Left lobe of liver (tissue), 2 donors: Measurements from ENCODE around the gene SIRT2. TPM values are rescaled to one million over a fixed set of nuclear protein-coding genes. Genes with fewer than 3 reads are reported as not detected.

Experiments used
- ATAC-seq: fragments of 200-7000 bp; cut with Tn5 transposase; one replicate; pipeline ENCODE4 v1.9.1; 2020; ENCODE audit warnings: mild to moderate bottlenecking, moderate library complexity
- DNase-seq: peaks from one replicate; pipeline ENCODE4 v3.0.0-alpha.2; 2020; ENCODE audit warnings: low spot score
- total RNA-seq: library from RNA; stranded (reverse); gene quantifications from one replicate; pipeline ENCODE4 v1.2.1, GENCODE V29; 2021
- donor health status: DM: no; HTN: no; CAD: no; lungs with moderate emphysema.
- donor health status: DM: no; HTN: yes; CAD: no.

Gene SIRT2
- total RNA-seq, 1 donor from 2014 or later = 31.2 TPM

DNA sequence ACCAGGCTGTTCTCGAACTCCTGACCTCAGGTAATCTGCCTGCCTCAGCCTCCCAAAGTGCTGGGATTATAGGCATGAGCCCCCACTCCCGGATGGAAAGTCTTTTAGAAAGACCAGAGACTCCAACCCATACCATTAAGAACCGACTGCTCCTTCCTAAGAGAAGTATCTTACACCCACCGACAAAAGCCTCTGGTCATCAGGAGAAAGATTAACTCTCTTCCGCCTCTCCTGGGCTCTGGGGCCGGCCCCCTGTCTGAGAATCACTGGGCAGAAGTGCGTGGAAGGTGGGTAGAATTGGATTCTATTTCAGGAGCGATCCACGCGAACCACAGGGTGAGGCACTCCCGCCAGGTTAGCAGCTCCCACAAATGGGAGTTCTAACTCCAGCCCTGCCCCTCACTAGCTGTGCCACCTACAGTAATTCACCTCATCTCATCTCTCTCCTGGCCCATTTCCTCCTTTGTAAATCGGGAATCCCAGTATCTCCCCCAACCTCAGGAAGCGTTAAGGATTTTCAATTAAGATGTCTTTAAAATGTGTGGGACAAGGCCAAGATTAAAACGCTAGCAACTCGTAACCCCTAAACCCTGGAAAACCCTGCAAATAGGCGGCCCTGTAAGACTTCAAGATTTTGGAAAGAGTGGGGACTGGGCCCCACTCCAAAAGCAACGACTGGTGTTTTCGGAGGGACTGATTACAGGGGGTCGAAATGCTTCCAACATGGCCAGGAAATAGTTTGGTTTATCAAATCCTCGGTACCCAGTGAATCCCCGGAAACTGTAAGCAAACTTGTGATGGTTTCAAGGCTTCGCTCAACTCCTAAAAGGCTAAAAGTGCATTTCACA is 50.9 kb downstream of the SIRT2 start:
- ATAC-seq (no peak), DNase-seq (no peak)

GRCh38 chr19:38846097-38846496 is 53.3 kb downstream of the SIRT2 start:
- no peak for ATAC-seq
- no peak for DNase-seq

- no peak for DNase-seq
- no peak for ATAC-seq
Observed at GRCh38 chr19:38845374-38846024, 53.9 kb downstream of the SIRT2 start.

DNA sequence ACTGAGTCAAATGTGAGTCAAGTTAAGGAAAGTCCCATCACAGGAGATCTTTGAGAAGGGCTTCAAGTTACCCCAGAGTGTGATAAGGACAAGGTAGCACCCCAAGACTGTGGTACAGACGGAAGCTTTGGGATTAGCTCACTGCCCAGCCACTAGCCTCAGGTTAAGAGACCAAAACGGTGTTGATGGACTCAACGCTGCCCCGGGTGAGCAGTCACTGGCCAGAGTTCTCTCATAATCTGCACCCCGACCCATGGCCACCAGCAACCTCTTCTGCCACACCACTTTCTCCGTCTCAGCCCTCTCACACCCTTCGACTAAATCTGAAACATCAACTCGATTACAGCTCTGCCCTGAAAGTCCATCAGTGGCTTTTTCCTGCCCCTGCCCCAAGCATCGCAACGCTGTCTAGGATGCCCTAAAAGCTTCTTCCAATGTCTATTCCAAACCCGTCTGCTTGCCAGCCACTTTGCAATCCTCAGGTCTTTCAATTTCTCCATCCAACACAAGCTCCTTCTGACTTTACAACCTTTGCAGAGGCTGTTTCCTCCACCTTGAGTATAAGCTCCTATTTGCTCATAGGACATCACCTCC is 55.2 kb downstream of the SIRT2 start:
- no peak for DNase-seq
- ATAC-seq = no peak

DNA sequence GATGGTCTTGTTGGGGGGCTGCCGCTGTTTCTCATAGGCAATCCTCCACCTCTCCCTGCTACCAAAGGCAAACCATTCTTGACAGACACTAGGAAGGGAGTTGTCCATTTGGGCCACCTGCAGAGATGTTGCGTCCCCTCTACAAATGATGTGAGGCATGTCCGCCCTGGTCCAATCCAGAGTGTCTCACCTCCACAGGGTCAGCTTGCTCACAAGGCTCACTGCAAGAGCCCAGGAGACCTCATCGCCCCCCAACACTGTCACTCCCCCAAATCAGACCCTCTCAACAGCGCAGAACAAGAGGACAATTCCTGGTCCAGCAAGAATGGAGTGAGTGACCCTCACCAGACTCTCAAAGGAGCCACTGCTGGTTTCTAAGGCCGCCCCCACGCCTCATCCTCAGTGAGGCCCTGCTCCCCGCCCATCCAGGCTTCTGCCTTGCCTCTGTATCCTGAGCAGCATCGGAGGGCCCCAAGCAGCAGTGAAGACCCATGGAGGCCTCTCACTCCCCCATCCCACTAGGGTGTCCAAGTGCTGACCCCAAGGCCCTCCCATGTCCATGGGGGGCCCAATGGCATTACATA is 56.2 kb downstream of the SIRT2 start:
- no peak for DNase-seq
- no peak for ATAC-seq

DNA sequence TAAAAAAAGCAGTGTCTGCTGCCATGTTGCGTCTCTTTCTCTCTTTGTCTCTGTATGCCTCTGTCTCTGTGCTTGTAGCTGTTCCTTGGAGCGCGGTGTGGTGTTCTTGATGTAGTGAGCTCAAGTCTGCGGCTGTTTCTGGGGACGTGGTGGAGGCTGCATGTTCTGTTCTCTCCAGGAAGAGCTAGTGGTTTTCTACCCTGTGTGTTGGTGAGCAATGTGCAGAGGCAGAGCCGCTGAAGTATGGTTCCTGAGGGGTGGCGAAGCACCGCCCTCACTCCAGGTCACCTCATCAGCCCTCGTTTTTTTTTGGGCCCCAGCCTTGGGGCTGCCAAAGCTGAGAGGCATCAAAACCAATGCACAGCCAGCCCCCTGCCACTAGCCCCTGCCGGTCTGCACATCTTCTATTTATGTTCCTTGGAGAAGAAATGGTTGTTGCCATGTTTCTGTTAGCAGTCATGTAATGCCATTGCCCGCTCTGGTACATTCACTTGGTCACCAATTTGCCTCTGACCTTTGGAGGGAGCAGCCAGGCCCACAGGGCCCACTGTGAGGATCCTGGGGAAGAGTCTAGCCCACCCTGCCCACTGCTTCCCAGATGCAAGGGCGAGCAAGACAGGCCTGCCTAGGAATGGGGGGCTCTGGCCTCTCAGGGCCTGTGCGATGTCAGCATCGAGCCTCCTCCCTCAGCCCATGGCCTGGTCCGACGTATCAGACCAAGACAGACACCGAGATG is 56.8 kb downstream of the SIRT2 start:
- no peak for DNase-seq
- ATAC-seq = peak; percentile 28

DNA sequence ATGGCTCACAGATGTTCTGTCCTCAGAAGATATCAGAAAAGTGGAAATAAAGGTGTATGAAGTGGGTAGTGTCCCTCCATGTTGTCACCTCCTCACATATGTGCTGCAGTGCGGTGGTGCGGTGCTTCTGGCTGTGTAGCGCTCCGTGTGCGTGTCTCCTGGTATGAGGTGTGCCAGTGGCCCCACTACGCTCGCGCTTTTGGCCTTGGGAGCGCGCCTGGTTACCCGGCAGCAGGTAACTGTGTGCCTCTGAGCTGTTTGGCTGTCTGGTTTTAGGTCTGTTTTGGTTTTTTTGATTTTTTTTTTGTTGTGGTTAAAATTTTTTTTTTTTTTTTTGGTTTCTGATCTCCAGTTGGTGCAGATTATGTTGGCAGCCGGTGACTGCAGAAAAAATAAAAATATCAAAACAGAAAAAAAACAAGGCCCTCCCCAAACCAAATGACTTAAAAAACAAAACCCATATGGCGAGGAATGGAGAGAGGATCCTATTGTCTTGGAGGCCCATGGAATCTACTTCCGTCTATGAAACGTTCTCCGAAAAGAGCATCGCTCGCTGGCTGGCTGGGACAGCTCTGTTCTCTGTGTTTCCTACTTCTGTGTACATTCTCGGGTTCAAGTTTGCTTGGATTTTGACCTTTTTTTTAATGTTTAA is 57.5 kb downstream of the SIRT2 start:
- DNase-seq (no peak), ATAC-seq (peak; percentile 37)

DNA sequence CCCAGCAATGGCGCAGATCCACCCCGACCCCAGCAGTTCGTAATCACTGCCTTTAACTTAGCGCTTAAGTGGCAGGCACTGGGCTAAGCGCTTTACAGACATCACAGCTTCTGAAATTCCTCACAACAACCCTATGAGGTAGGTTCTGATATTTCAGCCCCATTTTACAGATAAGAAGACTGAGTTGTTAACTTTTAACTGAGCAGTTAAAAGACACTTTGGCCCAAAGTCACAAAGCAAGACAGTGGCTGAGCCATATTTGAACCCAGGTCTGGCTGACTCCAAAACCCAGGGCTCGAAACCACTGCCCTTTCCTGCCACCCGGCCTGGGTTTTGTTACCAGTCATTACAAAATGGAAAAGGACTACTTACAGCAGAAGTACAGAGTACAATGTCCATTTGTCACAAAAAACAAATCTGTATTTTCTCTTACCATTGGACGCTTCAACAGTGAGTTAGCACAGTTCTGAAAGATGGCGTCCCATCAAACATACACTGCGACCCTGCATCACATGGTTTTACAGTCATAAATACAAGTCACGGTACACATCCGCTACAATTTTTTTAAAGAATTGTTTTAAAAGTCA is 58.1 kb downstream of the SIRT2 start:
- no peak for DNase-seq
- peak; percentile 13 for ATAC-seq

GRCh38 chr19:38840583-38840968 is 58.8 kb downstream of the SIRT2 start:
- DNase-seq (no peak), ATAC-seq (no peak)

- no peak for DNase-seq
- ATAC-seq = no peak
Observed at GRCh38 chr19:38839816-38840582, 59.4 kb downstream of the SIRT2 start.

DNA sequence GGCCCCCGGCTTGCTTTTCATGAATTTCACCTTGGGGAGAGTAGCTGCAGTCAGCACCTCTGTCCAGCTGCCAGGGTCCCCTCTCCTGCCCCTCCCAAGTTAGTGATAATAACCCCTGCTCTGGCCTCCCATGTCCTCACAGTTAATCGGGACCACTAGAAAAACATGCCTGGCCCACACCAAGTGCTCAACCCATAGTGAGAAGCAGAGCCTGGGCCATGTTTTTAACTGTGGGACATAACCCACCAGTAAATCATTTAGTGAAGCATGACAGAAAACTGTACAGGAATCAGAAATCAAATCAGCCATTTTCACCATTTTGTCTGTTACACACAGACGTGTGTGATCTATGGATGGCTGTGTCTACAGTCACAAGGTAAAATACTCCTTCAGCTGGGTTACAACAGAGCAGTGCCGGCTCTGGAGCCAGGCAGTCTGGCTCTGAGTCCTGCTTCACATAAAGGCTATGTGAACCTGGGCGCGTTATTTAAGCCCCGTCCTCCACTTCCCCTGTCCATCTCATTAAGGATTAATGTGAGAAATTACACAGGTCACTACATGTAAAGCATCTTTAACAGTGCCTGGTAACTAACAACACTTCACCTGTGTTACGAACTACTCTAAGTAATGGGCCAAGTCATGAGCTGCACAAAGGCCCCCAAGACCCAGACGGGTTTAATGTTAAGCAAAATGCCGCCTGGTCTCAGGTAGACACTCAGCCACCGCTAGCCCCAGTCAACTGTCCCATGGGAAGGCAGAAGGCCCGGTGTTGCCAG is 60.2 kb downstream of the SIRT2 start:
- DNase-seq (no peak), ATAC-seq (no peak)

DNA sequence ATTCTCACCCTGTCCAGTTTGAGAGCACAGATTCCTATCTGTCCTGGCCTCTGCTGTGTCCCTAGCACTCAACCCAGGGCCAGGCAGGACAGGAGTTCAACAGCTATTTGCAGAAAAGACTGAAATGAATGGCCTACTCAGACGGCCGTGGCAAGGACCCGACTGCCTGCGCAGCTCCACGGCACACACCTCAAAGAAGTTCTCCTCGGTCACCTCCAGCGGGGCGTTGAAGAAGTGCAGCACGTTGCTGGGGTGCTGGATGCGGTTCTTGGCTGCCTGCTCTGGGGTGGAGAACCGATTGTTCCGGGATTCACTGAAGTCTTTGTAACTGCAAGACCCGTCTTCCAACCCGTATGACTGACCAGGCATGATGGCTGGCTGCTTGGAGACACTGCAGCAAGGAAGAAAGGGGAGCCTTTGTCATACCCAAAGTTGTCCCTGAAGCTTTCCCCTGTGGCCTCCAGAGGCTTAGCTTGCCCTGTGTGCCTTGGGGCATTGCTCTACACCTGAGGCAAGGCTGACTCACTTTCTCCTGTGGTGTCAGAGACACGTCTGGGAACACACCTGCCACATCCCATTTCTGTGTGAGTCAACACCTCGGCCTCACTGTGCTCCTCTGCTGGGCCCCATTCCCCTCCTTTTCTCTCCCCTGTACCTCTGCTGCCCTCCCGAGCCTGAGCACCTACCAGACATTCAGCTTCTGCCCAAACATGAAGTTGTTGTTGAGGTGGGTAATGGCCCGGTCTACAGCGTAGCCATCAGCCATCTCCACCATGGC is 61.0 kb downstream of the SIRT2 start:
- DNase-seq (no peak), ATAC-seq (peak; percentile 18)

- ATAC-seq (peak; percentile 57), DNase-seq (no peak)
Observed at GRCh38 chr19:38837656-38838121, 61.7 kb downstream of the SIRT2 start.

DNA sequence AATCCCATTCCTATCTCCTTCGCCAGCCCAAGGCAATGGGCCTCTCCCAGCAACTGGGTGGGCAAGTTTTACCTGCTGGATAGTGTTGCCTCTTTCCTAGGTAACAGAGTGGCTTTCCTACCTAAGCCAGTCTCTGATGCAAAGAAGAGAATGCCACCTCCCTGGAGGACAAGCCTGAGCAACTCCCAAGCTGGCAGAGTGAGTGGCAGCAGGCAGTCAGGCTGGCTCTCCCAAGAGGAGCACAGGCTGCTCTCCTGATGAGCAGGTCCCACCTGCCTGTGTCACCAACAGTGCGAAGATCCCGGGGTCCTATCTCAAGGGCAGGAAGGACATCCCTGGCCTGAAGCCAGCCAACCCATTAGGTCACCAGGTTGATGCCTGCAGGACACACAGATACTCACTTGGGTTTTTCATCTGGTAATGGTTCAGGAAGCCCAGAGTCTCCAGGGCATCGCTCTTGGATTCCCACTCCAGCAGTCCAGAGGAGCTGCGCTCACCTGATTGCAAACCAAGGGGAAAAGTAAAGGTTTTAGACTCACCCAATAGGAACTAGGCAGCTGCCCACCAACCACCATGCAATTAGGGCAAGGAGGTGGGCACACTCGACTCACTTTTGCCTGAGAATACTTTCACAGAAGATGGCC is 62.3 kb downstream of the SIRT2 start:
- DNase-seq = no peak
- ATAC-seq = no peak

DNA sequence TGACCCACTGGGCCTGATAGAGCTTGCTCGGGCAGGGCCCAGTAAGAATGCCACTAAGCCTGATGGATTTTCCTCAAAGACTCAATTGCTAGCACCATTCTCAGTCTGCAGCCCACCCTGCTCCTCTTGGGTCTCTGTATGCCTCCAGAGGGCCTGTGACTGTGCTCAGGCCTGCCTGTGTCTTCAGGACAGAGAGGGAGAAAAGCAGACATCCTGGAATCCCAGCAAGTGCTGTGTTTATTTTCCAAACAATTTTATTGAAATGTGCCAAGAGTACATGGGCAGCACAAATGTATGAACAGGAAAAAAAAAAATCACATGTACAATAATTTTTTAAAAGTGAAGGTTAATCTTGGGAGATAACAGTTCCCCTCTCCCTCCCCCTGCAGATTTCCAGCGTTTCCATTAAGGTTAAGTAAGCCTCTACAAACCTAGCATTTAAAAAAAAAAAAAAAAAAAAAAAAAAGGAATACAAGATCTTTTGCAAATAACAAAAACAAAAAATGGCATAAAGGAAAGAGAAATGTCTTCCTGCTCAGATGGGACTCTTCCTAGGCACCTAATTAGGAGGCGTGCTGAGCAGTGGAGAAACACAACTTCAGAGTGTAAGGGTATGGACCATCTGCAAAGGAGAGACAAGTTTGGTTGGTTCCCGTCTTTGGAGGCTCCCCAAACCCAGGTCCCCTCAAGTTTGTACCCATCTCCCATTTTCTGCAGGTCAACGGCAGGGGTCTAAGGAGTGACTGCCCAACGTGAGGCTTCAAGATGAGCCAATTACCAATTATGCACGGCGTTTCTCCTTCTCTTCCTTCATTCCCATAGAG is 63.0 kb downstream of the SIRT2 start:
- DNase-seq (no peak), ATAC-seq (no peak)

DNA sequence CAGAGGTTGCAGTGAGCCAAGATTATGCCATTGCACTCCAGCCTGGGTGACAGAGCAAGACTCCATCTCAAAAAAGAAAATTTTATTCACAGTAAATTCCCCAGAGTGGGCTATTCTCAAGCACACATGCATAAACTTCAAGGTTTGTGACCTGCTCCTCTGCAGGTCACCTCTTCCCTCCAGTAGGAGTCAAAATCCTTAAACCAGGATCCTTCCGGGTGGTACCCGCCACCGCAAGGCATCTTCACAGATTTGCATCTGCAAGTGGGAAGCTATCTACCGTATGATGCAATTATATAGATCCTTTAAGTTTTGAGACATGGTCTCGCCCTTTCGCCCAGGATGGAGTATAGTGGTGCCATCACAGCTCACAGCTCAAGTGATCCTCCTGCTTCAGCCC is 64.8 kb downstream of the SIRT2 start:
- ATAC-seq = no peak
- no peak for DNase-seq
